ENCODE results near the gene NEAT1.

NEAT1 gene

GRCh38 chr11:65479184-65480145 is 56.9 kb downstream of the NEAT1 start:
- ChIA-PET POLR2A (interaction anchor here (0.7 to 10.8 kb wide), 7 partner anchors 8 to 60 kb away, joined by 4 to 305 read pairs (median 9); partner anchors contain the start of genes MALAT1 and NEAT1), CTCF (interaction anchor here (0.8 to 7.2 kb wide), 12 partner anchors 10 to 114 kb away, joined by 3 to 117 read pairs (median 6); partner anchors contain the start of genes MALAT1 and NEAT1)
- peak; percentile 22 for DNase-seq (ENCODE audit: extremely low spot score)
- peak; percentile 24 for TF ChIP-seq CTCF (IDR thresholded peaks at IDR 0.05; ENCODE audit: control extremely low read depth, extremely low read depth, low read depth, missing control alignments)

- CTCF ChIA-PET = interaction anchor here (1.3 to 7.2 kb wide), 2 partner anchors 8 to 14 kb away, joined by 3 to 117 read pairs; no protein-coding TSS in a partner anchor
- no peak for DNase-seq (ENCODE audit: extremely low spot score)
- TF ChIP-seq CTCF (IDR thresholded peaks at IDR 0.05; ENCODE audit: control extremely low read depth, extremely low read depth, low read depth, missing control alignments) = no peak
- POLR2A ChIA-PET = interaction anchor here (1.3 kb wide), 1 partner anchor 17 kb away, joined by 7 read pairs; the partner anchor contains the start of gene MALAT1
Observed at GRCh38 chr11:65482306-65482850, 59.8 kb downstream of the NEAT1 start.

- TF ChIP-seq CTCF (IDR thresholded peaks at IDR 0.05; ENCODE audit: control extremely low read depth, extremely low read depth, low read depth, missing control alignments) = no peak
- DNase-seq (ENCODE audit: extremely low spot score) = no peak
- ChIA-PET POLR2A (interaction anchor here (4.0 to 25.7 kb wide), 3 partner anchors 9 to 65 kb away, joined by 15 to 620 read pairs (median 243); partner anchors contain the start of genes MALAT1 and NEAT1), CTCF (interaction anchor here (1.5 to 4.6 kb wide), 4 partner anchors 14 to 70 kb away, joined by 6 to 26 read pairs (median 10); no protein-coding TSS in a partner anchor)
Observed at GRCh38 chr11:65485920-65486219, 63.3 kb downstream of the NEAT1 start.

GRCh38 chr11:65486570-65487466 is 64.2 kb downstream of the NEAT1 start:
- CTCF ChIA-PET = interaction anchor here (0.7 to 7.1 kb wide), 10 partner anchors 8 to 213 kb away, joined by 3 to 117 read pairs (median 5); no protein-coding TSS in a partner anchor
- POLR2A ChIA-PET = interaction anchor here (0.6 to 25.7 kb wide), 5 partner anchors 8 to 138 kb away, joined by 3 to 620 read pairs (median 15); partner anchors contain the start of genes MALAT1 and NEAT1
- TF ChIP-seq CTCF (IDR thresholded peaks at IDR 0.05; ENCODE audit: control extremely low read depth, extremely low read depth, low read depth, missing control alignments) = no peak
- no peak for DNase-seq (ENCODE audit: extremely low spot score)

- CTCF ChIA-PET = interaction anchor here (1.0 to 7.1 kb wide), 9 partner anchors 9 to 213 kb away, joined by 3 to 117 read pairs (median 6); no protein-coding TSS in a partner anchor
Observed at GRCh38 chr11:65487467-65488272, 65.1 kb downstream of the NEAT1 start.

More at GRCh38 chr11:65487467-65488272, 65.1 kb downstream of the NEAT1 start:
- DNase-seq (ENCODE audit: extremely low spot score) = peak; percentile 78
- TF ChIP-seq CTCF (IDR thresholded peaks at IDR 0.05; ENCODE audit: control extremely low read depth, extremely low read depth, low read depth, missing control alignments) = no peak
- POLR2A ChIA-PET = interaction anchor here (0.6 to 25.7 kb wide), 5 partner anchors 8 to 139 kb away, joined by 3 to 620 read pairs (median 15); partner anchors contain the start of genes MALAT1 and NEAT1

All from GM10248 (cell line).